ENCODE data around the gene TWSG1.
A peak's percentile ranks its signal among the peaks of the same experiment; 100 is the strongest.

DNA sequence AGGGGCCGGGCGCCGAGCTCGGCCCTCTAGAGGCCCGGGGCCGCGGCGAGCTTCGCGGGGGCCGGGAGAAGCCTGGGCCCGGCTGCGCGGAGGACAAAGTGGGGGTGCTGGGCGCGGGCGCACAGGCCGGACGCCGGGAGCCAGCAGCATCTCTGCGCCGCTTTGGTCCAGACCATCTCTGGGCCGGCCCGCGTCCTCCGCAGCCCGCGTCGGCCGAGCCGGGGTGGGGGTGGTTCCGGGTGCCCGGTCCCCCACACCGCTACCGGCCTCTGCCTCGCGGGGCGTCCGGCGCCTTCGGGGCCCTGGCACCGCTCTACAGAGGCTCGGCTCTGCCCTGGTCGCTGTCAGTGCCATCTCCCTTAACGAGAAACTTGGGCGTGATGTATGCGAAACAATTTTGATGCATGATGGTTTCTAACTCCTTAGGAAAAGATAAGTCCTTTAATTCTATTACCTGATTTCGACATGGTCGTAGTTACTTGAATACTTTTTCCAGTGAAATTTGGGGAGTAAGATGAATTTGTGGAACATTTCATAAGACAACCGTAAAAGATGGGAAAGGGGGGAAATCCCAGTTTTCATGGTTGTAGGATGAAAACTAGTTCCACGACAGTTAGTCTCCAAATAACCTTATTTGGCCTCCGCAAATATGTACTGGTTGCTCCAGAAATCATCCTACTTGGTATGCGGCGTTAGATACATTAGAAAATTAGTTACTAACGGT lies 562 bp downstream of the TWSG1 start:
- TF ChIP-seq EZH2 (IDR thresholded peaks at IDR 0.05; ENCODE audit: borderline replicate concordance, insufficient read depth, low read length, poor library complexity, severe bottlenecking): no peak
- TF ChIP-seq MXI1 (conservative IDR thresholded peaks at IDR 0.05; ENCODE audit: poor library complexity, severe bottlenecking): peak; percentile 34
- TF ChIP-seq, protein P1, sequence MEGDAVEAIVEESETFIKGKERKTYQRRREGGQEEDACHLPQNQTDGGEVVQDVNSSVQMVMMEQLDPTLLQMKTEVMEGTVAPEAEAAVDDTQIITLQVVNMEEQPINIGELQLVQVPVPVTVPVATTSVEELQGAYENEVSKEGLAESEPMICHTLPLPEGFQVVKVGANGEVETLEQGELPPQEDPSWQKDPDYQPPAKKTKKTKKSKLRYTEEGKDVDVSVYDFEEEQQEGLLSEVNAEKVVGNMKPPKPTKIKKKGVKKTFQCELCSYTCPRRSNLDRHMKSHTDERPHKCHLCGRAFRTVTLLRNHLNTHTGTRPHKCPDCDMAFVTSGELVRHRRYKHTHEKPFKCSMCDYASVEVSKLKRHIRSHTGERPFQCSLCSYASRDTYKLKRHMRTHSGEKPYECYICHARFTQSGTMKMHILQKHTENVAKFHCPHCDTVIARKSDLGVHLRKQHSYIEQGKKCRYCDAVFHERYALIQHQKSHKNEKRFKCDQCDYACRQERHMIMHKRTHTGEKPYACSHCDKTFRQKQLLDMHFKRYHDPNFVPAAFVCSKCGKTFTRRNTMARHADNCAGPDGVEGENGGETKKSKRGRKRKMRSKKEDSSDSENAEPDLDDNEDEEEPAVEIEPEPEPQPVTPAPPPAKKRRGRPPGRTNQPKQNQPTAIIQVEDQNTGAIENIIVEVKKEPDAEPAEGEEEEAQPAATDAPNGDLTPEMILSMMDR (IDR thresholded peaks at IDR 0.05; ENCODE audit: poor library complexity, severe bottlenecking): peak; percentile 32

Measured in neural cell (in vitro differentiated cells).